KOPT-K1 (cell line): ENCODE measurements around the gene BNC2.

Experiments used
- H3K27ac ChIP-seq: fragments of 200-600 bp; sonication (generic); 2 replicates; pipeline ENCODE4 v1.5.1; 2016; ENCODE audit warnings: antibody characterized with exemption, mild to moderate bottlenecking, low read depth, low read length; ENCODE audit not compliant: poor library complexity, severe bottlenecking
- H3K36me3 ChIP-seq: fragments of 200-600 bp; sonication (generic); 2 replicates; pipeline ENCODE4 v1.5.1; 2017; ENCODE audit warnings: antibody characterized with exemption, mild to moderate bottlenecking, low read length, moderate library complexity; ENCODE audit not compliant: insufficient read depth
- H3K9me3 ChIP-seq: fragments of 200-600 bp; sonication (generic); 2 replicates; pipeline ENCODE4 v1.5.1; 2017; ENCODE audit warnings: antibody characterized with exemption, low read length, mild to moderate bottlenecking; ENCODE audit not compliant: insufficient read depth, poor library complexity, severe bottlenecking

BNC2 gene

DNA sequence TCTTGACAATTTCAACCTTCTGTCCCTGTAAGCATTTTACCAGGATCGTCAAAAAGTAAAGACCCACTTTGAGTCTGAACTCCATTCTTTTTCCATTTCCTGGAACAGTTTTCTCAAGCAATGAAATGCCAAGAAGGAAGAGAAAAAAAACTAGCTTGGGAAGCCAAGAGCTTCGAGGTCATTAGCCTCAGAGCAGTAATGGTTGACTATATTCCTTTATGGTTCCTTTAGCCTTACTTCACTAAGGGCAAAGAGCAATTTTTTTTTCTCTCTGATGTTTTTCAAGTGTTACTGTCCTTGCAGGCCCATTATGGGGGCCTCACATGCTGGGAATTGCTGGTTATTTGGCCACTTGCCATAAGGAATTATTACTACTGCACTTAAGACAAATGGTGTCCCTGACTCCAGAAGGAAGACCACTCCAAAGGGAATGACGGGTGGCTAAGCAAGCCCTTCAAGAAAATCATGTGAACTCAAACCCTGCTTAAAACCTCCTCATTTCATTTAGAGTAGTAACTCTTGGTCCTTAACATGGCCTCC, 37.1 kb downstream of the BNC2 start:
- Histone ChIP-seq H3K27ac (no peak overlapping the region), H3K9me3 (no peaks in the 10 kb centered on the region), H3K36me3 (no peaks in the 10 kb centered on the region)

DNA sequence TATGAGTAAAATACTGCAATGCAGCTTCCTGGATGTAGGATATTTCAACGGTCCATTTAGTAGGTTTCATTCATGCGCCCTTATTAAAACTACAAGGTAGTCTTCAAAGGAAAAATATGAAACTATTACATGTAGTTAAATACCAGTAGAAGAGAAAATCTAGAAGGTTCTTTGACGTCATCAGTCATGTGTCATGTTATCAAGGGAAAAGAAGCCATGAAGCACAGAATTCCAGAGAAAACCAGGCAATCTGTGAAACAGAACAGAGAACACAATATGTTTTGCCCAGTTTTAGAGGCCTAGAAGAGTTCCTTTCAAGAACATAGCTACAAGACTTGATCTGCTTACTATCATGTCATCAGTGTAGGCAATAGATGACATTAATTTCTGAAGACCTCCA, 38.4 kb downstream of the BNC2 start:
- no peaks in the 10 kb centered on the region for H3K9me3 ChIP-seq
- H3K36me3 ChIP-seq = no peaks in the 10 kb centered on the region
- H3K27ac ChIP-seq = no peak overlapping the region

DNA sequence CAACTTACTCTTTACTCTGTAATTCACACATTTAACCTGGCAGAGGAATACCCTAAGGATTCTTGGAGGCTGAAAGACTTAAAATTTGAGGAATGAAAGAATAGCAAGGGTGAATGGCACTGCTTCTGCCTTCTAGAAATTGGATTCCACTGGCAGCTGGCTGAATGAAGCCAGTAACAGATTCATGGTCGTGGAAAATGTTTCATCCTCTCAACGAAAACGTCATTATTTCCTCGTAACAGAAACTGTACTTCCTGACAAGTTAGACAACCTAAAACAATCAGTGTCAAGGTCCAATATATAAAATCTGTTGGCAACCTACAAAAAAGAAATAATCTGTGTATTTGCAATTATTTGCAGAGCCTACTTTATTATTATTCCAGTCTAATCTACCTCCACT, 39.7 kb downstream of the BNC2 start:
- Histone ChIP-seq H3K27ac (no peak overlapping the region), H3K9me3 (no peaks in the 10 kb centered on the region), H3K36me3 (no peaks in the 10 kb centered on the region)

DNA sequence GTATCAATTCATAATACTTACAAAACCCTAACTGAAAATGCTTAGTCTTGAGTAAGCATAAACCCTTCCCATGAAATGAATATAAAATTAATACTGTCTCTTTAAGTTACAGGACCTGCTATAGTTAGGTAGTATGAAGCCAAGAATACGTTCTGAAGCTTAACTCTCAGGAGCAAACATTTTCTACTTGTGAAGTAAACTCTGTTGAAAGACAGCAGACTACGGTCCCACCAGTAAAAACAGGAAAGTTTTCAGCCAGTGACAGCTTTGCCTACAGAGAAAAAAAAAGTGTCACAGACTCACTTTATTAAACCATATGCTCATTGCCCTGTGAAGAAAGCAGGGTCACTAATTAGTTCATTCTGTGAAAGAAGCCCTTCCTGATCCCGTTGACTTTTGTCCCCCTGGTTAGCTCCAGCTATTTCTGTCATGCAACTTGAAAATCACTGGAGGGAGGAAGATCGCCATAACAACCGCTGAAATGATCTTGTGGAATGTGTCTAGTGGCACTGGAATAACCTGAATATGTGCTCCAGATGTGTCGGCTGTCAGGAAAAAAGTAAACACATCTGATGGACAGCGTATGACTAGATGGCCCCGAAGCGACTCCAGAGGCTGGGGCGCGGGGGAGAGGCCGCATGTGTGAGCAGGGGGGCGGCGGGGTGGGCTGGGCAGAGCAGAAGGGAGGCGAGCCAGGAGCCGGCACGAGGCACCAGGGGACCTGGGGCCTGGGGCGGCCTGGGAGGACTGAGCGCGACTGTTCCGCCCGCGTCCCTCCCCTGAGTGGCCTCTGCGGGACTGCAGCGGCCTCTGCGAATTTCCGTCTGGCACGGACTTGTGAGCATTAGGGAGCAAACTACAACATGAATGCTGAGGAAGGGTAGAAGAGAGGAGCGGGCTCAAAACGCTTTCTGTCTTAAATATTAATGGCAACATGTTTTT, 41.9 kb downstream of the BNC2 start:
- Histone ChIP-seq H3K27ac (no peak overlapping the region), H3K9me3 (no peaks in the 10 kb centered on the region), H3K36me3 (no peaks in the 10 kb centered on the region)

DNA sequence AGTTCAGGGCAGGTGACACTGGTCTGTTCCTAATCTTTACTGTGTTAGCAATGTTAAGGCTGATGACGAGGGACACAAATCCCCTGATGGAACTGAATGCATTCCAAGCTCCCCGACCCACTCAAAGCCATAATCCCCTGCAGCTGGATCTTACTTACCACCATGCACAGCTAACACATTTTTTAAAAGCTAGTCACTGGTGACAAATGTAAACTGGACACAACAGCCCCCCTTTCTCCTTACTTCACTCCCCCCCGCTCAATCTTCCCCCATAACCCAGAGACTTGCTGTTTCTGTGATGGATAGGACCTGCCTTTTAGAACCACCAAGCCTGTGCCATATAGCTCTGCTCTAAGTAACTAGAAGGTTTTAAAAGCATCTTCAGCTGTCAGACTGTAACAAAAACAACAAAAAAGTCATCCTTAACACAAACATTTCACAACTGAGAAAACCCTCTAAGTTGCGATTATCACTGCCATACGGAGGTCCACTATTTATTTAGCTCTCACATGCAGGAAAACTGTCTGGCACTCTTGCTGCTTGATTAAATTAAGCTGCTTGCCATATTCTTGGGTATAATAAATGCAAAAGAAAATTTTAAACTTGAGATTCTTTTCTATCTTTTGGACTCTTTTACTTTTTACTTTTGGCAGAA, 44.4 kb downstream of the BNC2 start:
- H3K27ac ChIP-seq = no peak overlapping the region
- no peaks in the 10 kb centered on the region for H3K36me3 ChIP-seq
- no peaks in the 10 kb centered on the region for H3K9me3 ChIP-seq

DNA sequence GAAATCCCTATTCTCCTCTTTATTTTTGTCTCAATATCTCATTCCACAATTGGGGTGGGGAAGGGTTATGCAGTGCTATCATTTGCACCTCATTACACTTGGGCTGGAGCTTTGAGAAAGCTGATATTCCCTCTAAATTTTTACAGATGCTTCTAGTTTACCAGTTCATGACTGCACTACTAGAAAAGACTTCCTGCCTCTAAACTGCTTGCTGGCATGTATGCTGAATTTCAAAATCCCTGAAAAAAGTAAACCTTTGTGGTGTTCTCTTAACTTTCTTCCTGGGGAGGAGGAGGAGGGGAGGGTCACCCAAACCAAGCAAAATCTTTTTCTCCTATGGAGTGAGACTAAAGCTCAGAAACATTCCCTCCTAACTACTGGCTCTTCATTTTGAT, 45.1 kb downstream of the BNC2 start:
- Histone ChIP-seq H3K27ac (no peak overlapping the region), H3K36me3 (no peaks in the 10 kb centered on the region), H3K9me3 (no peaks in the 10 kb centered on the region)

DNA sequence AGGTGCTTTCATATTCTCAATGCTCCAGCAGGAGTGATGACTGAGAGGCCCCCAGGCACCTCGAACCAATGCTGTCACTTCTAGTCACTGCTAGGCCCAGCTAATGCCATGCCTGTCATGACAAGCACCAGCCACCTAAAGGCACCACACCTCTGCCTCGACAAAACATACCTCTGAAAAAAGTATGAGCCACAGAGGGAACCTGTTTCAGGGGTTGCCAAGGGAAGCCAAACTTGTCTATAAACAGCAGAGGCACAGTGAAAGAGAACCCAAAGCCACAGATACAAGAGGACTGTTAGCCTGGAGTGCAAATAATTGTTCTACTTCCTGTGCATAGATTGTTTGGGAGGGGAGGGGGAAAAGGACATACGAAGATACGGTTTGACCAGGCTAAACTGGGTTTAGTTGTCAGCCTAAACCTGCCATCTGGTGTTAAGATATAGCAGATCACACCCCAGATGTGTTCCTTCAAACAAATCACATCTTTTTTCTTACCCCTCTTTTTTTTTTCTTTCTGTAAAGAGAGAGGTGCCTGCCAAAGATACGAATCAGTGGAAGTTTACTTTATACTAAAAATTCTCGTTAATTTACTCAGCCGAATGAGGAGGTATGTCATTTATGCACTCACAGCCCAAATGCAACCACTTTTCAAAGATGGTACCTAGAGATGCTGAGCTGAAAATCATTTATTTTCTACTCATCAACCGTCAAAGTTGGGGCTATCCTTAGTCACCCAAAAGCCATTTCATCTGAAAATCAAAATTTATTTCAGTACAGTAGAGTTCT, 45.7 kb downstream of the BNC2 start:
- Histone ChIP-seq H3K9me3 (no peaks in the 10 kb centered on the region), H3K36me3 (no peaks in the 10 kb centered on the region), H3K27ac (no peak overlapping the region)

DNA sequence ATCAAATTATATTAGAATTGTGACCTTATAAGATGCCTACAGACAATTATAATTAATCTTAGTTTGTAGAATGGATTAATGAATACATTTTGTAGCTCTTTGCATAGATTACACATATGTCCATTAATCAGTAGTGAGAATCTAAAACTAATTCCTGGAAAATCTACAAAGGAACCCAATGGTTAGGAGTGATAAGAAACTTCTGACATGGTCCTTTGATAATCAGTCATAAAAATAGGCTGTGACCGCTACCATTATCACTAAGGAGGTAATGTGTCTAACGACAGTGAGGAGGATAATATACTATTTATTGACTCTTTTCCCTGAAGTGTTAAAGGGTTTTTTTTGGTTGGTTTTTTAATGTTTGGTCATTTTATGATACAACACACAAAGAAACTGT, 46.6 kb downstream of the BNC2 start:
- no peak overlapping the region for H3K27ac ChIP-seq
- H3K9me3 ChIP-seq = no peaks in the 10 kb centered on the region

DNA sequence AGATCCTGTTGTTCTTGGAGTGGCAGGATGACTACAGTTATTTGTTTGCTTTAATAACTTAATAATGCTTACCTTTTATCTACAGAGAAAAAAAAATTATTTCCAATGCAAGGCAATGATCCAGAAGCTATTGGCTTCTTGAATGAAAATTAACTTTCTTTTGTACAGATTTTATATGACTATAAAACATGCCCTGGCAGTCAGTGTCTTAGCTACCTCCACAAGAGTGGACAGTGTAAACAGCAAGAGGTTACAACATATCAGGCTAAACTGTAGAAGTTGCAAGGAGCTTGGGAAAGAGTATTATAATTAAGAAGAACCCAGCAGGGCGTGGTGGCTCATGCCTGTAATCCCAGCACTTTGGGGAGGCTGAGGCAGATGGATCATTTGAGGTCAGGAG, 49.1 kb downstream of the BNC2 start:
- H3K36me3 ChIP-seq = no peaks in the 10 kb centered on the region
- H3K27ac ChIP-seq = no peak overlapping the region
- no peaks in the 10 kb centered on the region for H3K9me3 ChIP-seq

More for the DNA sequence above, 46.6 kb downstream of the BNC2 start:
- H3K36me3 ChIP-seq = no peaks in the 10 kb centered on the region

DNA sequence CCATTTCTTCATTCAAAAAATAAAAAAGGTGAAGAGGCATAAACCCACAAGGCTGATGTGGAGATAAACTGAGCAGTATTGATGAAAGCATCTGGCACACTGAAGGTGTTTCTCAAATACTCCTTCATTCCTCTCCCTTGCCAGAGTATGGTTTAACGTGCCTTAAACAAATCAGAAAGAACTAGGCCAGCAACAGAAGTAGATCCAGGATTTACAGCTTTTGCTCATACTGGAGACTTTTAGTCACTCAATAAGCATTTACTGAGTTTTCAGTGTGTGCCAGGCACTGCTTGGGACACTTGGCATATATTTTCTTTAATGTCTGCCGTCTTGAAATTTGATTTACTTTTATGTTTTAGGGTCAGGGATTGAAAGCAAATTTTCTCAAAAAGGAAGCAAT, 53.0 kb downstream of the BNC2 start:
- no peak overlapping the region for H3K27ac ChIP-seq
- no peaks in the 10 kb centered on the region for H3K36me3 ChIP-seq
- no peaks in the 10 kb centered on the region for H3K9me3 ChIP-seq

DNA sequence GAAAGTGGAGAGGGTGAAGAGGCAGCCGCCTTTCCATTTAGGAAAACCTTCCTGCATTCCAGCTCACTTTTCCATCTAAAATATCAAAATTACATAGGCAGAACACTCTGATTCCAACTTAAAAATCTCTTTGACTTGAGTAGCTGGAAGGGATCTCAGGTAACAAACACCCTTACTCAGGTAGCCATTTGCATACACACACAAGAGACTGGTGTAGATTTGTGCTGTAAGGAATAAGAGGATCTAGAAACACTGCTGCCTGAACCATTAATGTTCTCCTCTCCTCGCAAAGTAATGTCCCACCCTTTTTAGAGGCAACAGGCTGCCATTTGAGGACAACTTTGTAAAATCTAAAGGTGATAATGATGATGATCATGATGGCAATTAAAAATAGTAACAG, 53.5 kb downstream of the BNC2 start:
- no peak overlapping the region for H3K27ac ChIP-seq
- H3K36me3 ChIP-seq = no peaks in the 10 kb centered on the region
- no peaks in the 10 kb centered on the region for H3K9me3 ChIP-seq

DNA sequence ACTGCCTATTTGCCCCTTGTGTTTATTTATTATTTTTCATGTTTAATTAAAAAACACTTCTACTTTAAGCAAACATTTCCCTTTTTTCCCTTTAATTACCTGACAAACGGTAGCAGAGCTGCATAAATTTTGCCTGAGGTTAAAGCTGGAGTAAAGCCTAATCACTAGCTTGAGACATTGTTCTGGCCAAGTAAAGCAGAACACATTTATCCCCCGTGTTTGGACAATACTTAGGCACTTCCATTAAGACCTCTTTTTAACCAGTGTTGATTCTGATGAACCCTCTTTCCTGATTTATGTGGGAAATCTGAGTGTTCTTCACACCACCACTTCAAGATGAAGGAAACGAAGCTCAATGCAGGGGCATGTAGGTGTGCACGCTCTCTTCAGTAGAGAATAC, 54.5 kb downstream of the BNC2 start:
- Histone ChIP-seq H3K36me3 (no peaks in the 10 kb centered on the region), H3K27ac (no peak overlapping the region), H3K9me3 (no peaks in the 10 kb centered on the region)

DNA sequence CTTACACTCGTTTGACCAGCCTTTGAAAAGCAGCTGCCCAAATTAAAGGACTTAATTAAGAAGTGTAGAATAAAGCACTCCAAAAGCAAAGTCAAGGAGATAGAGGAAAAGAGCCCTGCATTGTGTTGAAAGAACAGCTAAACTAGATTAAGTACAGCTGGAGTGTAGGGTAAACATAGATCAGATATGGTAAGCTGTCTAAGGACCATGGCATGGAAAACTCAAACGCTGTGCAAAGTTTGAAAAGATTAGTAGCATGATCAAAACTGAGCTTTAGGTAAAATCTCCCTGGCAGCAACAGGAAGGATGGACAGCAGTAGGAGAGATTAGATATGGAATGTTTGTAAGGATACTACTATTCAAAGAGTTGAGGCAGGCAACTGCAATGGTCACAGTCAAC, 55.4 kb downstream of the BNC2 start:
- no peaks in the 10 kb centered on the region for H3K36me3 ChIP-seq
- H3K9me3 ChIP-seq = no peaks in the 10 kb centered on the region
- no peak overlapping the region for H3K27ac ChIP-seq

DNA sequence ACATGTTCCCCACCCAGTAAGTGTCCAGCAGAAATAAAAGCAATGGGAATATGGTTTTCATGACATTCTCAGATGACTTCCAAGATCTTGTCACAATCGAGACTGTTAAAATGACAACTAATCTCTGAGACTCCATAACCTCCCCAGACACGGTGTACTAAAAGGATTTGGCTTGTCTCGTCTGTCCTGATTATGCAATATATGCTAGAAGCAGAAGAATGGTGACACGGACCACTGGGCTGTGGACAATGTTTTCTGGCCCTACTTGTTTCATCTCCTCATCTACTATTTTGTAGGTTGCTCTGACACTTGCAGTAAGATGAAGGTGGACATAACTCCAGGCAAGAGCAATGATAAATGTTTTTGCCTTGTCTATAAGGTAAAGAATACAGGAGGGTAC, 56.6 kb downstream of the BNC2 start:
- Histone ChIP-seq H3K27ac (no peak overlapping the region), H3K9me3 (no peaks in the 10 kb centered on the region), H3K36me3 (no peaks in the 10 kb centered on the region)
